ENCODE measurements around the gene MYO5C. TPM values are rescaled to one million over a fixed set of nuclear protein-coding genes. Genes with fewer than 3 reads are reported as not detected.
A peak's percentile ranks its signal among the peaks of the same experiment; 100 is the strongest.

Gene MYO5C
- total and polyA plus RNA-seq, 10 of the 15 experiments (the other 5 are each of a cell fraction or from before 2014, with no cell fraction given): 0.29 to 1.3 (median 0.75) TPM

- 96% methylated on average over 3 of the region's 3 CpGs for WGBS (ENCODE audit: insufficient coverage, insufficient replicate concordance, low lambda C conversion rate, missing lambda C conversion rate)
- TF ChIP-seq MEF2B (IDR thresholded peaks at IDR 0.05; ENCODE audit: partially characterized antibody, poor library complexity, severe bottlenecking) (no peak), MEF2A (IDR thresholded peaks at IDR 0.05; ENCODE audit: insufficient read depth, low read depth, low read length) (no peak), RBBP5 (conservative IDR thresholded peaks at IDR 0.05) (no peak), NFYB (IDR thresholded peaks at IDR 0.05; ENCODE audit: insufficient read depth, low read depth, low read length) (no peak), NFIC (IDR thresholded peaks at IDR 0.05; ENCODE audit: low read depth, low read length) (no peak), BCLAF1 (IDR thresholded peaks at IDR 0.05) (no peak), MAX (IDR thresholded peaks at IDR 0.05; ENCODE audit: low read depth, low read length) (no peak), RB1 (IDR thresholded peaks at IDR 0.05; ENCODE audit: borderline replicate concordance) (no peak), RELA (IDR thresholded peaks at IDR 0.05; ENCODE audit: borderline replicate concordance, partially characterized antibody) (no peak), MTA2 (IDR thresholded peaks at IDR 0.05; ENCODE audit: low read depth) (no peak), SIX5 (IDR thresholded peaks at IDR 0.05; ENCODE audit: low read depth, low read length, severe bottlenecking) (no peak)
- TF ChIP-seq, protein P1, sequence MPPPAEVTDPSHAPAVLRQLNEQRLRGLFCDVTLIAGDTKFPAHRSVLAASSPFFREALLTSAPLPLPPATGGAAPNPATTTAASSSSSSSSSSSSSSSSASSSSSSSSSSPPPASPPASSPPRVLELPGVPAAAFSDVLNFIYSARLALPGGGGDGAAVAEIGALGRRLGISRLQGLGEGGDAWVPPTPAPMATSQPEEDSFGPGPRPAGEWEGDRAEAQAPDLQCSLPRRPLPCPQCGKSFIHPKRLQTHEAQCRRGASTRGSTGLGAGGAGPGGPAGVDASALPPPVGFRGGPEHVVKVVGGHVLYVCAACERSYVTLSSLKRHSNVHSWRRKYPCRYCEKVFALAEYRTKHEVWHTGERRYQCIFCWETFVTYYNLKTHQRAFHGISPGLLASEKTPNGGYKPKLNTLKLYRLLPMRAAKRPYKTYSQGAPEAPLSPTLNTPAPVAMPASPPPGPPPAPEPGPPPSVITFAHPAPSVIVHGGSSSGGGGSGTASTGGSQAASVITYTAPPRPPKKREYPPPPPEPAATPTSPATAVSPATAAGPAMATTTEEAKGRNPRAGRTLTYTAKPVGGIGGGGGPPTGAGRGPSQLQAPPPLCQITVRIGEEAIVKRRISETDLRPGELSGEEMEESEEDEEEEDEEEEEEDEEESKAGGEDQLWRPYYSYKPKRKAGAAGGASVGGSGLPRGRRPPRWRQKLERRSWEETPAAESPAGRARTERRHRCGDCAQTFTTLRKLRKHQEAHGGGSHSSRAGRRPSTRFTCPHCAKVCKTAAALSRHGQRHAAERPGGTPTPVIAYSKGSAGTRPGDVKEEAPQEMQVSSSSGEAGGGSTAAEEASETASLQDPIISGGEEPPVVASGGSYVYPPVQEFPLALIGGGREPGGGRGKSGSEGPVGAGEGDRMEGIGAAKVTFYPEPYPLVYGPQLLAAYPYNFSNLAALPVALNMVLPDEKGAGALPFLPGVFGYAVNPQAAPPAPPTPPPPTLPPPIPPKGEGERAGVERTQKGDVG (CRISPR knock-in tag; IDR thresholded peaks at IDR 0.05): no peak
- TF ChIP-seq, protein P2, sequence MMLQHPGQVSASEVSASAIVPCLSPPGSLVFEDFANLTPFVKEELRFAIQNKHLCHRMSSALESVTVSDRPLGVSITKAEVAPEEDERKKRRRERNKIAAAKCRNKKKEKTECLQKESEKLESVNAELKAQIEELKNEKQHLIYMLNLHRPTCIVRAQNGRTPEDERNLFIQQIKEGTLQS (IDR thresholded peaks at IDR 0.05; ENCODE audit: borderline replicate concordance, extremely low read depth, low read depth, low read length): no peak
- TF ChIP-seq, protein P3, sequence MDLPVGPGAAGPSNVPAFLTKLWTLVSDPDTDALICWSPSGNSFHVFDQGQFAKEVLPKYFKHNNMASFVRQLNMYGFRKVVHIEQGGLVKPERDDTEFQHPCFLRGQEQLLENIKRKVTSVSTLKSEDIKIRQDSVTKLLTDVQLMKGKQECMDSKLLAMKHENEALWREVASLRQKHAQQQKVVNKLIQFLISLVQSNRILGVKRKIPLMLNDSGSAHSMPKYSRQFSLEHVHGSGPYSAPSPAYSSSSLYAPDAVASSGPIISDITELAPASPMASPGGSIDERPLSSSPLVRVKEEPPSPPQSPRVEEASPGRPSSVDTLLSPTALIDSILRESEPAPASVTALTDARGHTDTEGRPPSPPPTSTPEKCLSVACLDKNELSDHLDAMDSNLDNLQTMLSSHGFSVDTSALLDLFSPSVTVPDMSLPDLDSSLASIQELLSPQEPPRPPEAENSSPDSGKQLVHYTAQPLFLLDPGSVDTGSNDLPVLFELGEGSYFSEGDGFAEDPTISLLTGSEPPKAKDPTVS (IDR thresholded peaks at IDR 0.05; ENCODE audit: low read depth, low read length): no peak
Measured at GRCh38 chr15:52303093-52303772, 7.6 kb upstream of the MYO5C start.

More at GRCh38 chr15:52303093-52303772, 7.6 kb upstream of the MYO5C start:
- FAIRE-seq: peak; percentile 64
- no peak overlapping the region for H3K27ac ChIP-seq (ENCODE audit: control insufficient read depth, insufficient read depth)
- POLR2A ChIA-PET: no interaction called here
- intact Hi-C loops (cut with micrococcal nuclease; ENCODE audit: unreplicated experiment): no loop called here
- no peaks in the 10 kb centered on the region for H3K9me3 ChIP-seq (replicated peaks; ENCODE audit: control insufficient read depth, insufficient read depth, low read length)
- RAD21 ChIA-PET (ENCODE audit: unreplicated experiment): interaction anchor here (1.2 kb wide), 1 partner anchor 45 kb away, joined by 3 read pairs; no protein-coding TSS in a partner anchor
- in situ Hi-C loops (cut with MboI): no loop called here
- no peaks in the 10 kb centered on the region for H3K79me2 ChIP-seq (ENCODE audit: control insufficient read depth, insufficient read depth, low read length)
- H3K4me3 ChIP-seq: no peak overlapping the region
- ATAC-seq: no peak
- H4K20me1 ChIP-seq (ENCODE audit: control insufficient read depth, insufficient read depth): no peaks in the 10 kb centered on the region
- no peak overlapping the region for H3K4me2 ChIP-seq (ENCODE audit: control insufficient read depth, insufficient read depth)
- H3K4me1 ChIP-seq (ENCODE audit: control insufficient read depth, insufficient read depth, low read length): peaks cover 3% of the 10 kb centered on the region; the same call in 1 of the 2 replicates
- no peaks in the 10 kb centered on the region for H3K27me3 ChIP-seq (replicated peaks in 1 of 2; ENCODE audit: control insufficient read depth in 2 of 2, insufficient read depth in 2 of 2, low read length in 1 of 2)
- DNase-seq (ENCODE audit: low read depth, low spot score): no peak
- no peak overlapping the region for H2AFZ ChIP-seq (ENCODE audit: control insufficient read depth, low read depth, low read length)
- BruUV-seq (replicated peaks): no TSS peak
- no peaks in the 10 kb centered on the region for H3K36me3 ChIP-seq (ENCODE audit: control insufficient read depth in 2 of 2, insufficient read depth in 2 of 2, low read length in 1 of 2)
- no peak overlapping the region for H3K9ac ChIP-seq (ENCODE audit: control insufficient read depth, insufficient read depth, low read length)
- CTCF ChIA-PET: interaction anchor here (0.8 to 1.6 kb wide), 5 partner anchors 20 to 432 kb away, joined by 3 to 4 read pairs (median 3); no protein-coding TSS in a partner anchor
- SMC1A ChIA-PET (ENCODE audit: uncharacterized antibody, unreplicated experiment): interaction anchor here (0.9 to 1.8 kb wide), 8 partner anchors 8 to 48 kb away, joined by 3 to 5 read pairs (median 3); no protein-coding TSS in a partner anchor

Data from GM12878 (cell line).